Sigmoid colon (tissue), 4 donors: ENCODE data around the gene EXOC6.

Experiments
- CTCF ChIP-seq, 4 experiments: fragments of 450-650 bp in 3 of 4; fragments of 200-600 bp in 1 of 4; IDR thresholded peaks; one replicate each; pipeline ENCODE4 v1.5.1; 2016 to 2019; ENCODE audit warnings: antibody characterized with exemption in 4 of 4, mild to moderate bottlenecking in 3 of 4, moderate library complexity in 2 of 4
- EP300 ChIP-seq, 4 donors: sonication (generic); formaldehyde crosslinking; IDR thresholded peaks; one replicate each; pipeline ENCODE4 v1.6.1; 2017; ENCODE audit warnings: antibody characterized with exemption in 4 of 4
- POLR2A ChIP-seq, 2 donors: fragments of 450-650 bp; IDR thresholded peaks; one replicate each; pipeline ENCODE4 v1.6.1; 2016; ENCODE audit warnings: antibody characterized with exemption in 2 of 2, mild to moderate bottlenecking in 2 of 2, moderate library complexity in 2 of 2

GRCh38 chr10:92848037-92848440 is 281 bp upstream of the EXOC6 start:
- TF ChIP-seq CTCF (IDR thresholded peaks at IDR 0.05) (no peak), POLR2A (IDR thresholded peaks at IDR 0.05) (no peak), EP300 (IDR thresholded peaks at IDR 0.05) (no peak)
